GM21825 (cell line): ENCODE measurements around the gene APBB3.
"Not testable (repeated sequence)": the region's sequence is repeated elsewhere in the genome, so short reads cannot be mapped to it uniquely, and the experiment has no call there.

Experiments used
- ATAC-seq: cut with Tn5 transposase; IDR thresholded peaks from one replicate; pipeline ENCODE4 v1.9.1; 2021; ENCODE audit warnings: mild to moderate bottlenecking, moderate library complexity; ENCODE audit not compliant: unreplicated experiment

Gene APBB3

GRCh38 chr5:140564196-140565023, at the start of gene APBB3, which contains the start of gene SLC35A4:
Gene APBB3, minus strand, starts transcription at chr5:140564598. Its CDS starts 353 bp downstream, at chr5:140564245.
Gene SLC35A4, plus strand, starts transcription at chr5:140564828. Its CDS starts 2,342 bp downstream, at chr5:140567170.
- ATAC-seq, result peak; percentile 81

DNA sequence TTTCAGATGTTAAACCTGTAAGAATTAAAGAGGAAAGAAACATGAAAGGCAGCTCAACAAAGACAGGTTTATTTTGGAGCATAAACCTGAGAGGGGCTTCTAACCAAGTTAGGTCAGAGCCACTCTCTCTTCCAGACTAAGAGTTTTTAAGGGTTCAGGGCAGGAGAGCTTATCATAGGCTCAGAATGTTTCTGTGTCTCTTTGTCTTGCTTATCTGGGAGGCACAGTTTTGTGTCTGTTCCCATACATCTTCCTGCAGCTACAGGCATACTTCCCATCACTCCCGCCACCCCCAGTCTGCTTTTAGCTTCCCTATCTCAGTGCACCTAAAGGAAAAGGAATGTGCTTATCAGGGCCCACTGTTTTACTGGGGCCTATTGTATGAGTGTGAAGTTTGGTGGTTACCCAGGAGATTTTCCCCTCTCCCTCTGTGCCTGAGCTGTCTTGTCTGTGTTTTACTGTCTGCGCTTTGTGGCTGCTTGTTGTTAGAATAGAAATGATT, 46.7 kb upstream of the APBB3 start:
- no peak for ATAC-seq

DNA sequence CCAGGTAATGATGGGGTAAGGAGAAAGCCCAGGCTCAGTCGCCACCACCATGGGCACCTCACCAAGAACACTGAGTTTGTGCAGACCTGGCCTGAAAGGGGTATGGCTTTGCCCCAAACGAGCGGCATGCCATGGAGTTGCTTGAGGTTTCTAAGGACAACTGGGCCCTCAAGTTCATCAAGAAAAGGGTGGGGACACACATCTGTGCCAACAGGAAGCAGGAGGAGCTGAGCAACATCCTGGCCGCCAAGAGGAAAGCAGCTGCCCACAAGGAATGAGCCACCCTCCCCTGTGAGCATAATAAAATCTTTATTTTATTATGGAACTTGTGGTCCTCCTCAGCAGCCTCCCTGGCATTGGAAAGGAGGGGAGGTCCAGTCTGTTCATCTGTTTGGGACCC, 44.7 kb upstream of the APBB3 start:
- no peak for ATAC-seq

DNA sequence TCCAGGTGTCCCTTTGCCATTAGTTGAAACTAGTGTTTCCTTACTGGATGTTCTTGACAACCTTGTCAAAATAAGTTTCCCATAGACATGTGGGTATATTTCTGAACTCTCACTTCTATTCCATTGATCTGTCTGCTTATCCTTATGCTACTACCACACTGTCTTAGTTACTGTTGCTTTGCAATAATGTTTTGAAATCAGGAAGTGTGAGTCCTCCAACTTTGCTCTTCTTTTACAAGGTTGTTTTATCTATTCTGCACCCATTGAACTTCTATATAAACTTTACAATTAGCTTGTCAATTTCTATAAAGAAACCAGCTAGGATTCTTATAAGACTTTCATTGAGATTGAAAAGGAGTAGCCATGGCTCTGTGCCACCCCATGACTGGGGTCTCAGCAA, 44.3 kb upstream of the APBB3 start:
- no peak for ATAC-seq

- no peak for ATAC-seq
Observed at GRCh38 chr5:140607031-140607430, 42.6 kb upstream of the APBB3 start.

- ATAC-seq, result no peak
Observed at GRCh38 chr5:140605879-140606278, 41.5 kb upstream of the APBB3 start.

- ATAC-seq, result no peak
Observed at GRCh38 chr5:140603734-140604133, 39.3 kb upstream of the APBB3 start.

DNA sequence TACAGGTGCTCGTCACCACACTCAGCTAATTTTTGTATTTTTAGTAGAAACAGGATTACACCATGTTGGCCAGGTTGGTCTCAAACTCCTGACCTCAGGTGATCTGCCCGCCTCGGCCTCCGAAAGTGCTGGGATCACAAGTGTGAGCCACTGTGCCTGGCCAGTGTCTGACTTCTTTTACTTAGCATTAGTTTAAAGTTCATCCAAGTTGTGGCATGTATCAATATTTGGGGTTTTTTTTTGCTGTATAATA, 39.0 kb upstream of the APBB3 start:
- ATAC-seq, result not testable (repeated sequence)

DNA sequence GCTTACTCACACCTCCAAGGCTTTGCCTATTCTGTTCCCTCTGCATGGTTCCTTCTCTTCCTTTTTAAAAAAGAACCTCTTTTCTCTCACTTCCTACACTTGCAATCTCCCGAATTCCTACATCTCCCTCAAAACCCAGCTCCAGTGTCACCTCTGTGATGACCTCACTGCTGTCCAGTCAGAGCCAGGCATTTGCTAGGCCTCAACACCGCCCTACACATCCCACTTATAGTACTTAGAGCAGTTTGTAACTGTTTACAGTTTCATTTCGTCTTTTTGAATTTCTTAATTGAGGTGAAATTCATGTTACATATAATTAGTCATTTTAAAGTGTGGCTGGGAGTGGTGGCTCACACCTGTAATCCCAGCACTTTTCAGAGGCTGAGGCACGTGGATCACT, 37.7 kb upstream of the APBB3 start:
- ATAC-seq, result no peak

DNA sequence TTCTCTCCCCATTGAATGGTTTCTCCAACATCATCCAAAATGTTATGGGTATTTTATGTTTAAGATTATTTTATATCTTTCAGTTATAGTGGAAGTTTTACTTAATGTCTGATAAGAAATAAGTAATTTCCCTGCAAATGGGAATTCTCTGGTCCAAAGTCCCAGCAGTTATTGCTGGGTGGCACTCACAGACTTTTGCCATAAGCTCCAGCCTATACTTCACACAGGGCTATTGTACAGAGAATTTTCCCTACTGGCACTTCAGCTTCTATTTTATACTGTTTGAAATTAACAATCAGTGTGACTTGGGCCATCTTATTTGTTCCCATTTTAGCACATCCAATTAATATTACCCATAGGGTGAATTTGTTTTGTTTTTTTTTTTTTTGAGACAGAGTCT, 35.7 kb upstream of the APBB3 start:
- no peak for ATAC-seq

DNA sequence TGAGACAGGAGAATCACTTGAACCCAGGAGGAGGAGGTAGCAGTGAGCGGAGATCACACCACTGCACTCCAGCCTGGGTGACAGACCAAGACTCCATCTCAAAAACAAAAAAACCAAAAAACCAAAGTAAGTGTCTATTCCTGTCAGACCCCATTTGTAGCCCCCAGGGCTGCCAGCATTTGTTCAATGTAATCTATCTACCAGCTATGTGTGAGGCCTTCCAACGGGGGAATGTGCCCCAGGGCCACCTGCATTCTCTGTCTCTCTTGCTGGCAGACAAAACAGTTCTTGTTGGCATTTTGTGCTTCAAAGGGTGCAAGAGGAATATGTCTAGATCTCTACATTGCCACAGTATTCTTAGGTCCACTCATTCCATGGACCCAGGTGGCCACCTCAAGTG, 34.4 kb upstream of the APBB3 start:
- no peak for ATAC-seq

DNA sequence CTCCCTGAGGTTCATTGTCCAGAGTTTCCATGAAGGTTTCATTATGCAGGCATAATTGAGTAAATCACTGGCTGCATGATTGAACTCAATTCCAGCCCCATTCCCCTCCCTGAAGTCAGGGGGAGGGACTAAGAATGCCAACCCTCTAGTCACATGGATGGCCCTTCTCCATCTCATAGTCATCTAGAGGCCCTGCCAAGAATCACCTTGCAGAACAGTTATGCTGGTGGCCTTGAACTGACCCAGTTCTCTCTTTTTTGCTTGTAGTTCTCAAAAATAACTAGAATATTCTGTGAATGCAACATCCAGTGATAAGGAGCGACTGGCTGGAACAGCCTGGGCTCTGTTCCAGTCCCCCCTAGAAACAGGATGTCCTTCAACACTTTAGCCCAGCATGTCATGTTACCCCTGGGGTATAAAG, 31.9 kb upstream of the APBB3 start:
- no peak for ATAC-seq

GRCh38 chr5:140595538-140596300, 31.3 kb upstream of the APBB3 start:
- ATAC-seq, result no peak

DNA sequence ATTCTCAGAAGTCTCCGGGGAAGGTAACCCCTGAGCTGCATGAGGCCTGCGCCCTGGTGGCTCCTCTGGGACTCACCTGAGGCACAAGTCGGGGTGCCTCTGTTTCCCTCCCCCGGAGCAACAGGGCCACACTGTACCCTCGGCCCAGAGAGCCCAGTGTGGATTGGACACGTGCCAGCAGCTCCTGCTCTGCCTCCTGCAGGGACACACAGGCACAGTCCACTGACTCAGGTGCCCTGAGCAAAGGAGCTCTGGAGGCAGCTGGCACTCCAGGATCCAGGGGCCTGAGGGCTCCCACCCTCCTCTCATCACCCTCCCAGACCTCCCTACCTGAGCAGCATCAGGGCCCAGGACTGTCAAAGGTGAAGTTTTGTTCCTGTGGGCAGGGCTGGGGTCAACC, 29.8 kb upstream of the APBB3 start:
- ATAC-seq, result no peak

DNA sequence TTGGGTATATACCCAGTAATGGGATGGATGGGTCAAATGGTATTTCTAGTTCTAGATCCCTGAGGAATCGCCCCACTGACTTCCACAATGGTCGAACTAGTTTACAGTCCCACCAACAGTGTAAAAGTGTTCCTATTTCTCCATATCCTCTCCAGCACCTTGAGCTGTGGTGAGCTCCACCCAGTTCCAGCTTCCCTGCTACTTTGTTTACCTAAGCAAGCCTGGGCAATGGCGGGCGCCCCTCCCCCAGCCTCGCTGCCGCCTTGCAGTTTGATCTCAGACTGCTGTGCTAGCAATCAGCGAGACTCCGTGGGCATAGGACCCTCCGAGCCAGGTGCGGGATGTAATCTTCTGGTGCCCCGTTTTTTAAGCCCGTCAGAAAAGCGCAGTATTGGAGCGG, 28.7 kb upstream of the APBB3 start:
- not testable (repeated sequence) for ATAC-seq

DNA sequence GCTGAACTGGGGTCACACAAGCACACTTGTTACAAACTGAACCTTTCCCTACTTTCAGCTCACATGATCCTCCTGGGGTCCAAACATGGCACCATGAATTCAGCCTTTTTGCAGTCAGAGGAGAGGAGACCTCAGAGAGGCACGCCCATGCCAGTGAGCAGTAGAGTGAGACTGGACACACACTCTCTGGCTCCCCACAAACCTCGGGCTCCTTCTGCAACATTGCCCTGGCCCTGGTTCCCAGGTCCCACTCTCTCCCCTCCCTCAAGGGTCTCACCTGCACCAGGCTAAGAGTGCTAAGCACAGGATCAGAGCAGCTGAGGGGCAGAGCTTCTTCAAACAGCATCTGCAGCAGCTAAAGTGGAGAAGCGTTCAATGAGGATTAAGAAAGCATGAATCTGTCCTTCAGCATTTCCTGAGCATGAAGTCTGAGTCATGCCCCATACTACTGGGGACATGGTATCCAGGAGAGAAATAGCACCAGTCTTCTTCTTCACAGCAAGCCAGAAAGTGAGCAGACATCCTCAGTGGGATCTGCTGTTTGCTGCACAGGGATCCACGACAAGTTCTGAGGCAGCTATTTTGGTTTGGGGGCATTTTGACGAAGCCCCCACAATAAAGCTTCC, 27.5 kb upstream of the APBB3 start:
- no peak for ATAC-seq

- no peak for ATAC-seq
Observed at GRCh38 chr5:140590861-140591260, 26.5 kb upstream of the APBB3 start.

DNA sequence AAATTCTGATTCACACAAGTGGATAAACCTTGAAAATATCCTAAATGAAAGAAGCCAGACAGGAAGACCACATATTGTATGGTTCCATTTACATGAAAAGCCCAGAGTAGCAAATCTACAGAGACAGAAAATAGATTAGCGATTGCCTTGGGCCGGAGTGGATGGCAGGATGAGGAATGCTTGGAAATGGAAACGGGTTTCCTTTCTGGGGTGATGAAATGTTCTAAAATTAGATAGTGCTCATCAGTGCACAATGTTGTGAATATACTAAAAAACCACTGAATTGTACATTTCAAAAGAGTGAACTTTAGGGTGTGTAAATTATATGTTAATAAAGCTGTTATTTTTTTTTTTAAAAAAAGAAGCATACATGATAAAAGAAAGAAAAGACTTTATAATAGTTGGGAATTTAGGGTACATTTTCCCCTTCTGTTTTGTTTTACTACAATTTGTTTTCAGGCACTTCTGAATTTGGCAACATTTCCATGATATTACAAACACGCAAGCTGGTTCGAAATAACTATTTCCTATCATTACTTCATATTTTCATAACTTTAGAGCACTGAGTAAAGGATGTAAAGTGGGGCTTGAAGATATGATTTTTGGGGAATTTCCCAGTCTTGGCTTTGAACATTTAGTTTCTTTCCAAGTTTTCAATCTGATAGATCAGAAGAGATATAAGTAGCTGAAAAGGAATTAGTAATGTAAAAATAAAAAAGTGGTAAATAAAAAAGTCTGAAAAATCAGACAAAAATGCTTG, 24.1 kb upstream of the APBB3 start:
- ATAC-seq, result no peak

GRCh38 chr5:140587495-140587894, 23.1 kb upstream of the APBB3 start:
- ATAC-seq, result no peak

- ATAC-seq, result not testable (repeated sequence)
Observed at GRCh38 chr5:140579188-140579747, 14.9 kb upstream of the APBB3 start.

DNA sequence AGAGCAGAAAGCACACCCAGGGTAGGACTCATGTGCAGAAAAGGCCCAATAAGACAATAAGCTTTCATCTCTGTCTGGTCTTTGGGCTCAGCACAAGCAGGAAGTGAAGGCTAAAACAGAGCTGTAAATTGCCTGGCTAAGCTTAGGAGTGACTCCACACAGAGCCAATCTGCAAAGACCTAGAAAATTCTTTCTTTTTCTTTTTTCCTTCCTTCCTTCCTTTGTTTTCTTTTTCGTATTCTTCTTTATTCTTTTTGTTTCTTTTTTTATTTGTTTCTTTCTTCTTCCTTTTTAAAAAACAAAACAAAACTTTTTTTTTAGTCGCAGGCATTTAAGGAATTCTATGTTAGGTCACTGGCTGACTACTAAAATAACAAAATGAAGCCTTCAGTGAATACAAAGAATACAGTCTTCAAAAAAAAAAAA, 12.4 kb upstream of the APBB3 start:
- no peak for ATAC-seq
